NK-92 treated with Interleukin-12 subunit alpha and Interleukin-12 subunit beta, amount 100 ng/mL, for 24 hours (cell line): ENCODE measurements around the gene MAP4K2.

Experiments
- DNase-seq: peaks from one replicate; lab custom pipeline; 2025; lab: John Stamatoyannopoulos, UW

The MAP4K2 gene

GRCh38 chr11:64754124-64754918 is 48.7 kb downstream of the MAP4K2 start:
- no peak for DNase-seq

DNA sequence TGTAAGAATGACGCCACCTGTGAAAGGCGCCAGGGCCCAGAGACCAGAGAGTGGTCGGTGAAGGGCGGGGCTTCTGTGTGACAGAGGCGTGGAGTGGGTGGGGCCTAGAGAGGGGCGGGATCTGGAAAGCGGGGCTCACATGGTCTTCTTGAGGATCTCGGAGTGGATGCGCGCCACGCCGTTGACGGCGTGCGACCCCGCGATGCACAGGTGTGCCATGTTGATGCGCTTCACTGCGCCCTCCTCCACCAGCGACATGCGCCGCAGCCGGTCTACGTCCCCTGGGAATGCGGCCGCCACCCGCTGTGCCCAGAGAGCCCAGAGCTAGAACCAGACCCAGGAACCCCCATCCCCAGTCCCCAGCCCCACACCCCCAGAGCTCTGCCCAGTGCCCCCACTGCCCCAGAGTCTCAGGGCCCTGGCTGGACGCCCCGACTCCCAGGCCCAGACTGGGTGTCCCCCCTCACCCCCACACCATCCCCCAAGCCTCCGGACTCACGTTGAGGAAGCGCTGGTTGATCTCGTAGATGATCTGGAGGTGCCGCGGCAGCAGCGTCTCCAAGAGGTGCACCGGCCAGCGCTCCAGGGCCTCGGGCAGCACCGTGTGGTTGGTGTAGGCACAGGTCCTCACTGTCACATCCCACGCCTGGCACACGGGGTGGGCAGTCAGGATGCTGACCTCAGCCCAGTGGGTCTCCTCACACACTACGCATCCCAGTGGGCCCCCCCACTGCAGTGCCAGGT is 49.5 kb downstream of the MAP4K2 start:
- DNase-seq, result no peak

GRCh38 chr11:64753019-64753379 is 50.0 kb downstream of the MAP4K2 start:
- no peak for DNase-seq

- no peak for DNase-seq
Measured at GRCh38 chr11:64752175-64752970, 50.6 kb downstream of the MAP4K2 start.

DNA sequence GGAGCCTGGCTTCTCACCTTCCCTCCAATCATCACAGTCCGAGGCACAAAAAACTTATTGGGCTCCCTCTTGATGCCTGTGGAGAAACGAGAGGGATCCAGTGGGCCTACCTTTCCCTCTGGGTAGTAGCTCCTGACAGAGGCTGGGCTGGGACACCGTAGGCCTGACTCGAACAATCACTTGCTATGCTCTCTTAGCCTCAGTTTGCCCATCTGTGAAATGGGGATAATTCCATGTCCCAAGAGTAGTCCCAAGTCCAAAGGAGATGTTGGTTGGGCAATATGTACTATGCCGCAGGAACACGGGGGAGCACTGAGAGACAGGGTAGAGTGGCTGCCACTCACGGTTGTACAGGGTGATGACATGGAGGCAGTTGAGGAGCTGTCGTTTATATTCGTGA is 51.4 kb downstream of the MAP4K2 start:
- DNase-seq, result no peak

GRCh38 chr11:64751136-64751535 is 51.9 kb downstream of the MAP4K2 start:
- no peak for DNase-seq

DNA sequence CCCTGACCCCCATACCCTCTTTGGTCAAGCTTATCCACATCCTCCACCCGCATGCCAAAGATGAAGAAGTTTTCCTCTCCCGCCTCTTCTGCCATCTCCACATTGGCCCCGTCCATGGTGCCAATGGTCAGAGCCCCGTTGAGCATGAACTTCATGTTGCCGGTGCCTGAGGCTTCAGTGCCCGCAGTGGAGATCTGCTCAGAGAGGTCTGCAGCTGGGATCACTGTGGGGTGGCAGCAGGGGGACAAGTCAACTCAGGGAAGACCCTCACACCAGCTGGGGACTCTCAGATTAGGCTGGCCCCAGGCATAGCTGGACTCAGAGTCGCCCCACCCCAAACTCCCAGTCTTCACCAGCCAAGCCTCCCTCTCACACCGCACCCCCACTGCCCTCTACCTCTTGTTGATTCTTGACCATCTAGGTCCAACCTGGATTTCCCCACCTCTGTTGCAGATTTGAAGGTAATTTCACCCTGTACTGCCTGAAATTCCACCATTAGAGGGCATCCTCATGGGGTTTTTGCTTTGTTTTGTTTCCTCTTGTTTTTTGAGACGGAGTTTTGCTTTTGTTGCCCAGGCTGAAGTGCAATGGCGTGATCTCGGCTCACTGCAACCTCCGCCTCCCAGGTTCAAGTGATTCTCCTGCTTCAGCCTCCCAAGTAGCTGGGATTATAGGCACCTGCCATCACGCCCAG is 52.5 kb downstream of the MAP4K2 start:
- no peak for DNase-seq

GRCh38 chr11:64747961-64748665 is 54.9 kb downstream of the MAP4K2 start:
- DNase-seq, result no peak

GRCh38 chr11:64746486-64746885 is 56.5 kb downstream of the MAP4K2 start:
- DNase-seq, result no peak

DNA sequence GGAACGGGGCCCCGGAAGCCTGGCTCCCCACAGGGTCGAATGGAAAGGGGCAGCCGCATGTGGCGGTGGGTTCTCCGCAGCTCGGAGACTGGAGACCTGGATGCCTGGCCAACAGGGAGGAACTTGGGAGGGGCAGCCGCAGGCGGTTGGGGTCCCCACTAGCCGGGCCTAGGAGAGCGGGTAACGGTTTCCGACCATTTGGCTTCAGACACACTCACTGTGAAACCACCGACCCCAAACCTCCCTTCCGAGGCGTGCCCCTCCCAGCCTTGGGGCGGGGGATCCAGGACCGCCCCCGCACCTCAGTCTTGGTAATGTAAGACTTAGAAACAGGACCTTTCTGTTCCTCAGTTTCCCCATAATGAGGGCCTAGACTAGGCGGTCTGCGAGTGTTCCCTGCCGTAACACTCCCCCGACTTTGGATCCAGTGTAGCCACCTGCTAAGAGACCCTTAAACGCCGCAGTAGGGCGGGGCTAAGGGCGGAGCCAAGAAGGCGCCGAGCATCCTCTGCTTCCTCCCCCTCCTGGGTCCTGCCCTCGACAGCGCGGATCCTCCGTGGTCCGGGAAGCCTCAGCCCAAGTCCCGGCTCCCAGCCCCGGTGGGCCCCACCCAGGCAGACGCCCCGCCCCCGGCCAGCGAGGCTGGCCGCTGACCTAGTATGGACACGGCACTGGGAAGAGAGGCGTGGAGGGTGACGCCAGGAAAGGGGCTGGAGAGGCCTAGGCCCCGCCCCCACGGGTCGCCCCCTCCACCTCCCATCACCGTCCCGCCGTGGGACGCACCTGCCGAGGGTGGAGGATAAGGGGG is 57.3 kb downstream of the MAP4K2 start:
- peak; percentile 73 for DNase-seq

GRCh38 chr11:64745189-64745520 is 57.9 kb downstream of the MAP4K2 start:
- DNase-seq, result peak; percentile 65

DNA sequence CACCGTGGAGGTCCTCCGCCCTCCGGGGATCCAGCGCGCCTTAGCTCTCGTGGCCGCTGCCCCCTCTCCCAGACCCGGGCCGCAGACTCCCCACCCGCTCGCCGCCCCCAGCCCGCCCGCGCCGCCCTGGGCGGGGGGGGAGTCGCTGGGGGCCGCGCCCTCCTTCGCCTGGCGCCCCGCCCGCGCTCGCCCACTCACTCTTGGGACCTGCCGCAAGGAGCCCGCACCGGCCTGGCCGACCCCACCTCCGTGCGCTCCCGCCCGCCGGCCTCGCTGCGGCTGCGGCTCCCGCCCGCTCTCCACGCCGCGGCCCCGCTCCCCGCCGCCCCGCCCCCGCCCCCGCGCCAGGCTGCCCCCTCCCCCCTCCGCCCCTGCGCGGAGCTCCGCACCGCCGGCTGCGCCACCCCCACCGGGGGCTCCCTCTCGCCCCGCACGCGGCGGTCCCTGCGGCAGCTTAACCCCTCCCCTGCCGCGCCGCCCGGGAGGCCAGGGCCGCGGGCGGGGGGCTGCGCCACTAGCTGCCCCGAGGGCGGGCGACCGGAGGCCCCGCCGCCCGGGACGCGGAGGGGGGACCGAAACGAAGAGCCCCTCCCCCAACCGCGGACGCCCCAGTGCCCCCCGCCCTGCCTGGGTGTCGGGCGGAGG is 58.3 kb downstream of the MAP4K2 start:
- no peak for DNase-seq

DNA sequence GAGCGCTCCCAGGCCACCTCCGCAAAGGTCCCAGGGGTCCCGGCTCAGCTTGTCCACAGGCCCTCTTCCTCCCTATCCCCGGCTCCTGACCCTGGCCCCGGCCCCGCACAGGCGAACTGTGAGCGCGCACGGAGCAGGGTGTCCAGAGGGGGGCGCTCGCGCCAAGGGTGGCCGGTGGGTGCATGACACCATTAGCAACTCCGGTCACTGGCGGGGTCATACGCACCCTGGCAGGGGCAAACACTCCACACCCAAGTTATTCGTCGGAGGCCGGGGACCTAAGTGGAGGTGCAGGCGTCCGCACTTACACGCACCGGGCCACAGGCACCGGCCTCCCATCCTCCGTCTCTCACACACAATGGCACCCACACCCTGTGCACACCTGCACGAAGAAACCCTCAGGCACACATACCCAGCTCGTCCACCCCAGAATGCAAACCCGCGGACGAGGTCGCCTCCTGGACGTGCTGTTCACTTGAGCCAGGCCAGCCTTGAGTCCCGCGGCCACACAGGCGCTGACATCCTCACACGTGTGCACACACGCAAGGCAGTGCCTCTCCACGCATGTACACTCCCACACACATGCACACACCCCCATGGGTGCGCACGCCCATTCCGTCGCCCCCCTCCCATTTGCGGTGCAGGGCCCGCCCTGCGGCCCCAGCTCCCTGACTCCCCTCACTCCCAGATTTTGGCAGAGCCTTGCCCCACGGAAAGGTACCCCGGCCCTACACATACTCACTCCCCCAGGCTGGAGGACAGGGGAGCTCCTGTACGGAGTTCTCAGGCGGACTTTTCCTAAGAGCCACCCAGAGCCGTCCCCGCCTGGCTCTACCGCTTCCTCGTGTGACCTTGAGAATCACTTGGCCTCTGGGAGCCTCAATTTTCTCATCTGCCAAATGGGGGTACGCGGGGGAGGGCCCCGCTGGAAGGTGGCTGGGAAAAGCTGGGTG is 59.1 kb downstream of the MAP4K2 start, which contains the start of gene RASGRP2:
RASGRP2 (minus strand) TSS at position 552 of the 953 bp plus-strand sequence. CDS start 1,276 bp downstream, outside the sequence.
- peak; percentile 32 for DNase-seq

DNA sequence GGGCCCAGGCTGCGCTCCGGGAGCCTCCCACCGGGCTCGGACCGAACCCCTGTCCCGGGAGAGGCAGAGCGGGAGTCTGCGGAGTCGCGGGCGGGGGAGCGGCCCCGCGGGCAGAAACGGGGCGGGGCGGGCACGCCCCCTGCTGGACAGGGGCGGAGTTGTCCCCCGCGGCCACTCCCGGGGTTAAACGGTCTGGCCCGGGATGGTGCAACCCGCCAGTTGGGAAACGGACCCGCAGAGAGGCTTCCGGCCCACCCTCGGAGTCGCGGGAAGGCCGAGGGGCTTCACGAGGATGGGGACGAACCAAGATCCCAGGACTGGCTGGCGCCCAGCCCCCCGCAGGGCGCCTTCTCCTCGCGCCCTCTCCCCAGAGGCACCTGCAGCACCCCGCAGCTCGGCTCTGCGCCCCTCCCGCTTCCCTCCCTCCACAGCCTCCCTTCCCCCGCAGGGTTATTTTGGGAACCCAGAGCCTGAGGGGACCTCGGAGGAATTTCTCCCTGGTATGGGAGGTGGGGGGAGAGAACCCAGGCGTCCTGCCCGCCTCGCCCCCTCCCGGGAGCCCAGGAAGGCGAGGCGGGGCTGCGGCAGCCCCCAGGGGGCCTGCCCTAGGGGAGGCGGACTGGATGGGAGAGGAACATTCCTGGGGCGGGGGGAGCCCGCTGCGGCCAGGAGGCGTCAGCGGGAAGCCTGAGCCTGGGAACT is 60.0 kb downstream of the MAP4K2 start:
- DNase-seq, result no peak

DNA sequence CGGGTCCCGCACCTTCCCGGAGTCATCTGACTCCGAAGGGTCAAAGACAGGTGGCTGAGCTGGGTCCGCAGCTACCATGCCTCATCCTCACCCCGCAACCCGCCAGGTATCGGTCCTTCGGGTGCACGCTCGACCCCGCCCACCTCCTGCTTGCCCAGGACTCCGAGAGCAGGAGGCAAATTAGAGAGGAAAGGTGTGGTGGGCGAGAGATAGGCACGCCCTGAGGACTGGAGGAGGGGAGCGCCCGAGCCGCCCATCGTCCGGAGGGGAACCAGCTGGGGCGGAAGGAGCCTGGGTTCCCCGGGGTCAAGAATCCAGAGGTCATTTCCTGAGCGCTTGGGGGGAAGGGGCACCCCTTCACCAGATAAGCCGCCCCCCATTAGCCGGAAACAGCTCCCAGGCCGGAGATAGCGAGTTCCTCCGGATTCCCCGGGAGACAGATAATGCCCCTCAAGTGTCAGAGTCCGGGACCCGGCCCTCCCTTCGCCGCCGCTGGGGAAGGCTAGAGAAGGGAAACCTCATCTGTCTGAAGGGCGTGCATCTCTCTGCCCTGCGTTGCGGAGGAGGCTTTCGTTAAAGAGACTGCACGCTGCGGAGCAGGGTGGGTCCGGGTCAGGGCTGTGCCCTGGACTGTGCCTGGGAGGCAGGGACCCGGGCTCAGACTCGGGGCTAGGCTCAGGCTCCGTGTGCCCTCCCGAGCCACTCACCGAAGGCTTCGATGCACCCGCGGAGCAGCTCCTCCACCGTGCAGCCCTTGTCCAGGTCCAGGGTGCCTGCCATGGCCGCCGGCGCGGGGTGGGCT is 60.7 kb downstream of the MAP4K2 start:
- no peak for DNase-seq

- no peak for DNase-seq
Measured at GRCh38 chr11:64741375-64742086, 61.5 kb downstream of the MAP4K2 start.

DNA sequence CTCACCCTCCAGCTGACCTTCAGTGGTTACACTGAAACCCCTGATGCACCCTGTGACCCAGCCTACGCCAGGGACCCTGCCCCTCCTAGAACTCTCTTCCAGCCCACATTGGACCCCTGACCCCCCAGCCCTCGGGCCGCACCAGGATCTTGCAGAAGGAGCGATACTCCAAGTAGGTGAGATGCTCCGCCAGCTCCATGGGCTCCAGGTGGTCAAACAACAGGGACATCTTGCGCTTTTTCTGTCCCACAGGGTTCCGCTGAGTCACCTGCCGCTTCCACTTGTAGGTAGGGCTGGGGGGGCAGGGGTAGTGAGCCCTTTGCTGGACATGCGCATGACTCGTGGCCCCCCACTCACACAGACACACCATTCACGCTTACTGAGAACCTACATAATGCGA is 63.1 kb downstream of the MAP4K2 start:
- DNase-seq, result no peak
